ENCODE data around the gene NES.

Gene NES

DNA sequence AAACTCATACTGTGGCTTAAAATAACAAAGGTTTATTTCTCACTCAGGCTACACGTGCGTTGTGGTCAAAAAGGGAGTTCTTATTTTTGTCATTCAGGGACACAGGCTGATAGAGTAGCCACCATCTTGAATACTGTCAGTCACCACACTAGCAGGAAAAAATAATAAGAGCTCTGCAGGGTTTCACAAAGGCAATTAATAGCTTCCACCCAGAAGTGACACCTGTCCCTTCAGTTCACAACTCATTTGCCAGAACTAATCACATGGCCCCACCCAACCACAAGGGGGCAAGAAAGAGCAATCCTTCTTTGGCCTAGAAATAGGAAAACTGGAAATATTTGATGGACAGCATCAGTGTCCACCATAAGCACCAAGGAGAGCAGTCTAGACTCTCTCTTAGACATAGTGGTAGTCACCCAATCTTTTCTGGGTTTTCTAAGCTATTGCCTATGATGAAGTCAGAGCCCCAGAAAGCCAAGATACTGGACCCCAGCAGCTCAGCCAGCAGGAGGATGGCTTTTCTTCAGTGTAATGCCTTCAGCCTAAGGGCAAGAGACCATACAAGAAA, 49.8 kb downstream of the NES start:
- TF ChIP-seq RARB (CRISPR knock-in tag; IDR thresholded peaks at IDR 0.05) (no peak), ISL1 (CRISPR knock-in tag; IDR thresholded peaks at IDR 0.05) (no peak), ARNTL (CRISPR knock-in tag; IDR thresholded peaks at IDR 0.05; ENCODE audit: borderline replicate concordance, low read depth) (no peak), ESRRG (CRISPR knock-in tag; IDR thresholded peaks at IDR 0.05) (no peak), BACH2 (CRISPR knock-in tag; IDR thresholded peaks at IDR 0.05; ENCODE audit: borderline replicate concordance) (no peak), ZNF70 (CRISPR knock-in tag; IDR thresholded peaks at IDR 0.05) (no peak), ZNF8 (CRISPR knock-in tag; IDR thresholded peaks at IDR 0.05) (no peak), GLIS3 (CRISPR knock-in tag; IDR thresholded peaks at IDR 0.05) (no peak), ZNF565 (CRISPR knock-in tag; conservative IDR thresholded peaks at IDR 0.05; ENCODE audit: low read depth) (no peak), CSDC2 (CRISPR knock-in tag; IDR thresholded peaks at IDR 0.05) (no peak), TOX (CRISPR knock-in tag; IDR thresholded peaks at IDR 0.05; ENCODE audit: borderline replicate concordance) (no peak)
- TF ChIP-seq, protein P1, sequence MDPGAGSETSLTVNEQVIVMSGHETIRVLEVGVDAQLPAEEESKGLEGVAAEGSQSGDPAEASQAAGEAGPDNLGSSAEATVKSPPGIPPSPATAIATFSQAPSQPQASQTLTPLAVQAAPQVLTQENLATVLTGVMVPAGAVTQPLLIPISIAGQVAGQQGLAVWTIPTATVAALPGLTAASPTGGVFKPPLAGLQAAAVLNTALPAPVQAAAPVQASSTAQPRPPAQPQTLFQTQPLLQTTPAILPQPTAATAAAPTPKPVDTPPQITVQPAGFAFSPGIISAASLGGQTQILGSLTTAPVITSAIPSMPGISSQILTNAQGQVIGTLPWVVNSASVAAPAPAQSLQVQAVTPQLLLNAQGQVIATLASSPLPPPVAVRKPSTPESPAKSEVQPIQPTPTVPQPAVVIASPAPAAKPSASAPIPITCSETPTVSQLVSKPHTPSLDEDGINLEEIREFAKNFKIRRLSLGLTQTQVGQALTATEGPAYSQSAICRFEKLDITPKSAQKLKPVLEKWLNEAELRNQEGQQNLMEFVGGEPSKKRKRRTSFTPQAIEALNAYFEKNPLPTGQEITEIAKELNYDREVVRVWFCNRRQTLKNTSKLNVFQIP (CRISPR knock-in tag; IDR thresholded peaks at IDR 0.05; ENCODE audit: borderline replicate concordance, low read depth): no peak
- TF ChIP-seq, protein P2, sequence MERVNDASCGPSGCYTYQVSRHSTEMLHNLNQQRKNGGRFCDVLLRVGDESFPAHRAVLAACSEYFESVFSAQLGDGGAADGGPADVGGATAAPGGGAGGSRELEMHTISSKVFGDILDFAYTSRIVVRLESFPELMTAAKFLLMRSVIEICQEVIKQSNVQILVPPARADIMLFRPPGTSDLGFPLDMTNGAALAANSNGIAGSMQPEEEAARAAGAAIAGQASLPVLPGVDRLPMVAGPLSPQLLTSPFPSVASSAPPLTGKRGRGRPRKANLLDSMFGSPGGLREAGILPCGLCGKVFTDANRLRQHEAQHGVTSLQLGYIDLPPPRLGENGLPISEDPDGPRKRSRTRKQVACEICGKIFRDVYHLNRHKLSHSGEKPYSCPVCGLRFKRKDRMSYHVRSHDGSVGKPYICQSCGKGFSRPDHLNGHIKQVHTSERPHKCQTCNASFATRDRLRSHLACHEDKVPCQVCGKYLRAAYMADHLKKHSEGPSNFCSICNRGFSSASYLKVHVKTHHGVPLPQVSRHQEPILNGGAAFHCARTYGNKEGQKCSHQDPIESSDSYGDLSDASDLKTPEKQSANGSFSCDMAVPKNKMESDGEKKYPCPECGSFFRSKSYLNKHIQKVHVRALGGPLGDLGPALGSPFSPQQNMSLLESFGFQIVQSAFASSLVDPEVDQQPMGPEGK (CRISPR knock-in tag; IDR thresholded peaks at IDR 0.05; ENCODE audit: borderline replicate concordance): no peak
- TF ChIP-seq, protein P3, sequence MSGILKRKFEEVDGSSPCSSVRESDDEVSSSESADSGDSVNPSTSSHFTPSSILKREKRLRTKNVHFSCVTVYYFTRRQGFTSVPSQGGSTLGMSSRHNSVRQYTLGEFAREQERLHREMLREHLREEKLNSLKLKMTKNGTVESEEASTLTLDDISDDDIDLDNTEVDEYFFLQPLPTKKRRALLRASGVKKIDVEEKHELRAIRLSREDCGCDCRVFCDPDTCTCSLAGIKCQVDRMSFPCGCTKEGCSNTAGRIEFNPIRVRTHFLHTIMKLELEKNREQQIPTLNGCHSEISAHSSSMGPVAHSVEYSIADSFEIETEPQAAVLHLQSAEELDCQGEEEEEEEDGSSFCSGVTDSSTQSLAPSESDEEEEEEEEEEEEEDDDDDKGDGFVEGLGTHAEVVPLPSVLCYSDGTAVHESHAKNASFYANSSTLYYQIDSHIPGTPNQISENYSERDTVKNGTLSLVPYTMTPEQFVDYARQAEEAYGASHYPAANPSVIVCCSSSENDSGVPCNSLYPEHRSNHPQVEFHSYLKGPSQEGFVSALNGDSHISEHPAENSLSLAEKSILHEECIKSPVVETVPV (CRISPR knock-in tag; IDR thresholded peaks at IDR 0.05): no peak
- TF ChIP-seq, protein P4, sequence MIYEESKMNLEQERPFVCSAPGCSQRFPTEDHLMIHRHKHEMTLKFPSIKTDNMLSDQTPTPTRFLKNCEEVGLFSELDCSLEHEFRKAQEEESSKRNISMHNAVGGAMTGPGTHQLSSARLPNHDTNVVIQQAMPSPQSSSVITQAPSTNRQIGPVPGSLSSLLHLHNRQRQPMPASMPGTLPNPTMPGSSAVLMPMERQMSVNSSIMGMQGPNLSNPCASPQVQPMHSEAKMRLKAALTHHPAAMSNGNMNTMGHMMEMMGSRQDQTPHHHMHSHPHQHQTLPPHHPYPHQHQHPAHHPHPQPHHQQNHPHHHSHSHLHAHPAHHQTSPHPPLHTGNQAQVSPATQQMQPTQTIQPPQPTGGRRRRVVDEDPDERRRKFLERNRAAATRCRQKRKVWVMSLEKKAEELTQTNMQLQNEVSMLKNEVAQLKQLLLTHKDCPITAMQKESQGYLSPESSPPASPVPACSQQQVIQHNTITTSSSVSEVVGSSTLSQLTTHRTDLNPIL (CRISPR knock-in tag; IDR thresholded peaks at IDR 0.05; ENCODE audit: low read depth): no peak
- TF ChIP-seq, protein P5, sequence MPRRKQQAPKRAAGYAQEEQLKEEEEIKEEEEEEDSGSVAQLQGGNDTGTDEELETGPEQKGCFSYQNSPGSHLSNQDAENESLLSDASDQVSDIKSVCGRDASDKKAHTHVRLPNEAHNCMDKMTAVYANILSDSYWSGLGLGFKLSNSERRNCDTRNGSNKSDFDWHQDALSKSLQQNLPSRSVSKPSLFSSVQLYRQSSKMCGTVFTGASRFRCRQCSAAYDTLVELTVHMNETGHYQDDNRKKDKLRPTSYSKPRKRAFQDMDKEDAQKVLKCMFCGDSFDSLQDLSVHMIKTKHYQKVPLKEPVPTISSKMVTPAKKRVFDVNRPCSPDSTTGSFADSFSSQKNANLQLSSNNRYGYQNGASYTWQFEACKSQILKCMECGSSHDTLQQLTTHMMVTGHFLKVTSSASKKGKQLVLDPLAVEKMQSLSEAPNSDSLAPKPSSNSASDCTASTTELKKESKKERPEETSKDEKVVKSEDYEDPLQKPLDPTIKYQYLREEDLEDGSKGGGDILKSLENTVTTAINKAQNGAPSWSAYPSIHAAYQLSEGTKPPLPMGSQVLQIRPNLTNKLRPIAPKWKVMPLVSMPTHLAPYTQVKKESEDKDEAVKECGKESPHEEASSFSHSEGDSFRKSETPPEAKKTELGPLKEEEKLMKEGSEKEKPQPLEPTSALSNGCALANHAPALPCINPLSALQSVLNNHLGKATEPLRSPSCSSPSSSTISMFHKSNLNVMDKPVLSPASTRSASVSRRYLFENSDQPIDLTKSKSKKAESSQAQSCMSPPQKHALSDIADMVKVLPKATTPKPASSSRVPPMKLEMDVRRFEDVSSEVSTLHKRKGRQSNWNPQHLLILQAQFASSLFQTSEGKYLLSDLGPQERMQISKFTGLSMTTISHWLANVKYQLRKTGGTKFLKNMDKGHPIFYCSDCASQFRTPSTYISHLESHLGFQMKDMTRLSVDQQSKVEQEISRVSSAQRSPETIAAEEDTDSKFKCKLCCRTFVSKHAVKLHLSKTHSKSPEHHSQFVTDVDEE (CRISPR knock-in tag; IDR thresholded peaks at IDR 0.05): no peak
- peak; percentile 35 for ATAC-seq

DNA sequence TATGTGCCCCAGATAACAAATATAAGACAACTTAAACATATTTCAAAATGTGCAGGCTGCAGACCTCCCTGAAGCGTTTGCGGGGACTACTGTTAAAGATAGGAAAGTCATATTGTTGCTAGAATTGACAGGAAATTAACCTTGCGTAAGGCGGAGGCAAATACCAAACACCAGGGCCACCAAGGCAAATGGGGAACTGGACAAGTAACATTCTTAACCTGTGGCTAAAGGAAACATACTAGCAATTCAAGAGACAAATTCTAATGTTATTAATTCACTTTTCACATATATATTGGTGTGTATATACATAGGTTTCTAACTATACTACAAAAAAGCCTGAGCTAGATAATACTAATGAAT, 51.1 kb downstream of the NES start:
- no peak for ATAC-seq
- TF ChIP-seq ZNF565 (CRISPR knock-in tag; conservative IDR thresholded peaks at IDR 0.05; ENCODE audit: low read depth) (no peak), ZFP3 (CRISPR knock-in tag; IDR thresholded peaks at IDR 0.05) (no peak), ZC3H10 (CRISPR knock-in tag; IDR thresholded peaks at IDR 0.05) (no peak), SNAI2 (CRISPR knock-in tag; IDR thresholded peaks at IDR 0.05) (no peak), TCF4 (CRISPR knock-in tag; IDR thresholded peaks at IDR 0.05; ENCODE audit: borderline replicate concordance) (no peak), CSDC2 (CRISPR knock-in tag; IDR thresholded peaks at IDR 0.05) (no peak), OSR1 (CRISPR knock-in tag; IDR thresholded peaks at IDR 0.05) (no peak), GLIS3 (CRISPR knock-in tag; IDR thresholded peaks at IDR 0.05) (no peak), BACH2 (CRISPR knock-in tag; IDR thresholded peaks at IDR 0.05; ENCODE audit: borderline replicate concordance) (no peak), ZNF8 (CRISPR knock-in tag; IDR thresholded peaks at IDR 0.05) (no peak), ZNF70 (CRISPR knock-in tag; IDR thresholded peaks at IDR 0.05) (no peak), ZFP30 (CRISPR knock-in tag; IDR thresholded peaks at IDR 0.05) (no peak), RARB (CRISPR knock-in tag; IDR thresholded peaks at IDR 0.05) (no peak), PPARA (CRISPR knock-in tag; IDR thresholded peaks at IDR 0.05; ENCODE audit: borderline replicate concordance) (no peak)
- TF ChIP-seq, protein P1 (CRISPR knock-in tag; IDR thresholded peaks at IDR 0.05; ENCODE audit: borderline replicate concordance, low read depth): no peak
- TF ChIP-seq, protein P3 (CRISPR knock-in tag; IDR thresholded peaks at IDR 0.05): no peak
- TF ChIP-seq, protein P5 (CRISPR knock-in tag; IDR thresholded peaks at IDR 0.05): no peak
